Cerebellar nuclear complex (tissue), 1 donor: ENCODE data around the gene ARHGEF4.
"Not testable (repeated sequence)": the region's sequence is repeated elsewhere in the genome, so short reads cannot be mapped to it uniquely, and the experiment has no call there.

ENCODE experiments used
- DNase-seq, 2 experiments: peaks; one replicate each; lab custom pipeline; 2025; lab: John Stamatoyannopoulos, UW

The ARHGEF4 gene

GRCh38 chr2:131052741-131053263 is 216.1 kb downstream of the ARHGEF4 start:
- DNase-seq, result no peak

GRCh38 chr2:131054488-131054887 is 217.8 kb downstream of the ARHGEF4 start:
- no peak for DNase-seq

- DNase-seq, result no peak
Measured at GRCh38 chr2:131055169-131056065, 218.7 kb downstream of the ARHGEF4 start.

- no peak for DNase-seq
Measured at GRCh38 chr2:131056204-131056931, 219.7 kb downstream of the ARHGEF4 start.

GRCh38 chr2:131056932-131057287 is 220.2 kb downstream of the ARHGEF4 start:
- DNase-seq, result no peak

GRCh38 chr2:131058214-131058843 is 221.6 kb downstream of the ARHGEF4 start:
- no peak for DNase-seq

- DNase-seq, result no peak
Measured at GRCh38 chr2:131058920-131059319, 222.2 kb downstream of the ARHGEF4 start.

- no peak for DNase-seq
Measured at GRCh38 chr2:131063501-131064283, 227.0 kb downstream of the ARHGEF4 start.

- DNase-seq, result no peak
Measured at GRCh38 chr2:131064589-131065512, 228.1 kb downstream of the ARHGEF4 start.

- no peak for DNase-seq
Measured at GRCh38 chr2:131067465-131068125, 230.9 kb downstream of the ARHGEF4 start.

- DNase-seq, result not testable (repeated sequence)
Measured at GRCh38 chr2:131068172-131068571, 231.5 kb downstream of the ARHGEF4 start.

- not testable (repeated sequence) for DNase-seq
Measured at GRCh38 chr2:131075578-131075977, 238.9 kb downstream of the ARHGEF4 start.

- no peak for DNase-seq
Measured at GRCh38 chr2:131076707-131077106, 240.0 kb downstream of the ARHGEF4 start.

- DNase-seq, result no peak
Measured at GRCh38 chr2:131077182-131077846, 240.6 kb downstream of the ARHGEF4 start.

GRCh38 chr2:131077966-131078365 is 241.3 kb downstream of the ARHGEF4 start:
- no peak for DNase-seq

GRCh38 chr2:131079931-131080330 is 243.2 kb downstream of the ARHGEF4 start:
- not testable (repeated sequence) for DNase-seq

GRCh38 chr2:131081190-131081589 is 244.5 kb downstream of the ARHGEF4 start:
- DNase-seq, result no peak

- no peak for DNase-seq
Measured at GRCh38 chr2:131085646-131086045, 248.9 kb downstream of the ARHGEF4 start.

GRCh38 chr2:131092458-131093005 is 255.8 kb downstream of the ARHGEF4 start:
- DNase-seq, result no peak
